IMR-90 (cell line): Measurements from ENCODE around the gene PTPRO.

Source experiments
- BHLHE40 ChIP-seq: fragments of 150-350 bp; IDR thresholded peaks from 2 replicates; pipeline ENCODE4 v1.6.1; 2016; ENCODE audit warnings: mild to moderate bottlenecking, low read depth, low read length
- CHD1 ChIP-seq: IDR thresholded peaks from 2 replicates; pipeline ENCODE4 v1.6.1; 2012; ENCODE audit warnings: low read depth, low read length, improper control_type of control experiment
- CTCF ChIP-seq: conservative IDR thresholded peaks from 2 replicates; pipeline ENCODE4 v1.5.1; 2012; ENCODE audit warnings: mild to moderate bottlenecking, low read depth, low read length, improper control_type of control experiment
- USF2 ChIP-seq: fragments of 150-350 bp; IDR thresholded peaks from 2 replicates; pipeline ENCODE4 v1.6.1; 2017; ENCODE audit warnings: mild to moderate bottlenecking, antibody characterized with exemption, low read length, low read depth

GRCh38 chr12:15558915-15559528, 236.7 kb downstream of the PTPRO start:
- TF ChIP-seq CHD1 (no peak), CTCF (no peak), USF2 (no peak), BHLHE40 (no peak)
